Activated T-cell treated with anti-CD3 and anti-CD28 coated beads, Interleukin-2, amount 50 U/mL, for 1 hour (primary cell): Measurements from ENCODE around the gene DPM1.
"Not testable (repeated sequence)": the region's sequence is repeated elsewhere in the genome, so short reads cannot be mapped to it uniquely, and the experiment has no call there.

Source experiments
- DNase-seq: peaks from one replicate; pipeline ENCODE4 v3.0.0-alpha.2; 2020

Gene DPM1

DNA sequence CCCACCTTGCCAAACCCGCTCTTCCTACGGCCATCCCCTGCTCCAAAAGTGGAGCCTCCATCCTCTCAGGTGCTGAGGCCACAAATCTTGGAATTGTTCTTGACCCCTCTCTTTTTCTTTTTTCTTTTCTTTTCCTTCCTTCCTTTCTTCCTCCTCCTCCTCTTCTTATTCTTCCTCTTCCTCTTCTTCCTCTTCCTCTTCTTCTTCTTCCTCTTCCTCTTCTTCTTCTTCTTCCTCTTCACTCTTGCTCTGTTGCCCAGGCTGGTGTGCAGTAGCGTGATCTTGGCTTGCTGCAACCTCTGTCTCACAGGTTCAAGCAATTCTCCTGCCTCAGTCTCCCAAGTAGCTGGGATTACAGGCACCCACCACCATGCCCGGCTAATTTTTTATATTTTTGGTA, 20.2 kb upstream of the DPM1 start:
- not testable (repeated sequence) for DNase-seq

DNA sequence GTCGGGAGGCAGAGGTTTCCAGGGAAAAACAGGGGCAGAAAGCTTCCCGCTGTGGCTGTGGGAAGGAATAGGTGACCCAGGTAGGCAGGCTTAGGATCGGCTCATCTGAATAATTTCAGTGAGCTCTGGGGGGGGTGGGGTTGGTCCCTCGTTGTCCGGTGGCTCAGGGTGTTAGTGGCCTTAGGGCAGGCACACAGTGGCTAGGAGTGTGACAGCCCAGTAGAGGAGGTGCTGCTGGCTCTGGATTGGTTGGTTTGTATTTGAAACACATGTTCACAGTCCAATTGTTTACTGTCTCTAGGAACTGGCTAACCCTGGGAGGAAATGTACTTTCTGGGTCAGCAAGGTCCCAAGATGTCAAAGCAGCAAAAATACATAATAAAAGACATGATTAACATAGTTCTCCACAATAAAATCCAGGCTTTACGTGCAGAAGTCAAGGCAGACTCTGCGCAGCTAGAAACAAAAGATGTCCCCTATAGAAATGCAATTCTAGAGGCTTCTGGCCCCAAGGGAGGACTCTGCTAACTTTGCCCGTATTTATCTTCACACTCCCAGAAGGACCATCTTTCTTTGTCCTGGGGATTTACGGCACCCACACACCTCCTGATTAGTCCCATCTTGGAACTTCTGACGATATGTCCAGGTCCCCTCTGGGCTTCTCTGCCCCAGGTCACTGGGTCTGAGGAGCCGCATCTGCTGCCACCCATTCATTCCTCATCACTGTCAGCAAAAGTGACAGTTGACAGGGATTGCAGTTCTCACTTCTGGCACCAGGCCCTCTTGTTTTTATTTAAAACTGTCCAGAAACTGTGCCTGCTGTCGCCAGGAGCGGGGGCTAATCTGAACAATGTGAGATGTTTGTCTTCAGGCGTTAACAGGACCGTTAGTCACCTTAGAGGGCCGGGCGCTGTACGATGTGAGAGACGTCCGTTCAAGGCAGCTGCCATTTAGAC, 19.0 kb upstream of the DPM1 start:
- no peak for DNase-seq

DNA sequence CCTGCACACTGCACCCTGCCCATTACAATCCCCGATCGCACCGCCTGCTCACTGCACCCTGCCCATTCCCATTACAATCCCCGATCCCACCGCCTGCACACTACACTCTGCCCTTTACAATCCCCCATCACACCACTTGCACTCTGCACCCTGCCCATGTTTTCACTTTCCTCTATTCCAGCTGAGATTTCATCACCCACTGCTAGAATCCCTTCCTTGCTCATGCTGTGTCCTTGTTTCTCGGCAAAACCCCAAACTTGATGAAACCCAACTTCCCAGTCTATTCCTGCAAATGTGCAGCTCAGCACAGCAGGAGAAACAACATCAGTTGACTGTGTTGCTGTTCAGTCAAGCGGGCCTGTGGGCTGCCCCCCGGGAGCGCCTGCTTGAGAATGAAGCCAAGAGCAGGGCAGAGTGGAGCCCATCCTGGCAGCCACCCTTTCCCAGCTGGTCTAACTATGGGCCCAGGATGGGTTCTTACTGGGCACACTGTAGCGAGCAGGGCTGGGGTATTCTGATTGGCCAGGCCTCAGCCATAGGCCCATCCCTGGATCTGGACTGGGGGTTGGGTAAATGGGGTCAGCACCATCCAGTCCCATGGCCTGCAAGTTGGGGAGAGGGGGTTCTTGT, 17.5 kb upstream of the DPM1 start:
- DNase-seq: no peak

DNA sequence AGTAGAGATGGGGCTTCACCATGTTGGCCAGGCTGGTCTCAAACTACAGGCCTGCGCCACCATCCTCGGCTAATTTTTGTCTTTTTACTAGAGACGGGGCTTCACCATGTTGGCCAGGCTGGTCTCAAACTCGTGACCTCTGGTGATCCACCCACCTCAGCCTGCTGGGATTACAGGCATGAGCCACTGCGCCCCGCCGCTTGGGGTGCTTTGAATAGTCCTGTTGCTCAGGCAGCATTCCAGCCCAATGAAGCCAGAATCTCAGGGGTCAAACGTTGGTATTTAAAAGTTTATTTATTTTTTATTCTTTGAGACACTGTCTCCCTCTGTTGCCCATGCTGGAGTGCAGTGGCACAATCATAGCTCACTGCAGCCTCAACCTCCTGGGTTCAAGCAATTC, 11.6 kb upstream of the DPM1 start:
- DNase-seq: no peak

DNA sequence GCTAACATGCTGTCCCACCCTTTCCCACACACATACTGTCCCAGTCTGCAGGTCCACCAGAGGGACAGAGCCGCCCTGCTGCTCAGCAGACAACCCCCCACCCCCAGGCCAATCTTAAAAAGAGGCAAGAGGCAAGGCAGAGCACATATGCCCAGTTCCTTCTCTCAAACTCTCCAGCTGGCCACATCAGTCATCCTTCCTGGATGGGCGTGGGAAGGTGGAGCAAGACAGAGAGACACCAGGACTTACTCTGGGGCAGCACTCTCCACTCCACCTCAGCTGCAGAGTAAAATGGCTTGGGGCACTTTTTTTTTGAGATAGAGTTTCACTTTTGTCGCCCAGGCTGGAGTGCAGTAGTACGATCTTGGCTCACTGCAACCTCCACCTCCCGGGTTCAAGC, 11.1 kb upstream of the DPM1 start:
- no peak for DNase-seq

DNA sequence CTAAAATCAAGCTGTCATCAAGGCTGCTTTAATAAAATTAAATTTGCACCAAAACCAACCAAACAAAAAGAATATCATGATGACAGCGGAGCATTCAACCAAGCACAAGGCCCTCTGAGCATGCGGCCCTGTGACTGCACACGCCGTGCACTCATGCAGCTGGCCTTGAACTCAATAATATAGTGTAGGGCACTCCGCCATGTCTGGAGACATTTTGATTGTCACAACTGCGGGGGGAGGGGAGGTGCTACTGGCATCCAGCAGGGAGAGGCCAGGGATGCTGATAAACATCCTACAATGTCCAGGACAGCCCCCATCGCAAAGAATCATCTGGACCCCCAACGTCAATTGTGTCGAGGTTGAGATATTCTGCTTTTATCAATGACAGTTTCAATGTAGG, 10.0 kb upstream of the DPM1 start:
- DNase-seq: no peak

DNA sequence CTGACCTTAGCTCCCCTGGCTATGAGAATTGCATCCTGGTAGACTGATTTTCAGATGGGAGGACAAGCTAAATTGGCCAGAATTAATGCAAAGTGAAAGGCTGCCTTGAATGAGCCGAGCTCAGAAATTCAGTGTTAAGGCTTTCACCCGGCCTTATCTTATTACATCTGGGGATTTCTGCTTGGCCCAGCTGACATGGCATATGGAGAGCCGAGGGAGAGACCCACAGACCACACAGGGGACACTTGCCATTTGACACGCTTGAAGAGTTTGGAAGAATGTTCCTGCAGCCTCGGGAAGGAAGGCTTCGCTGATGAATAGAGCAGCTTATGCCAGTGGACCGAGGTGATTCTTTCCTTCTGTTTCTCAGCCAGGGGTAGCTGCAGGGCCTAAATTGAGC, 9.3 kb upstream of the DPM1 start:
- DNase-seq: no peak

DNA sequence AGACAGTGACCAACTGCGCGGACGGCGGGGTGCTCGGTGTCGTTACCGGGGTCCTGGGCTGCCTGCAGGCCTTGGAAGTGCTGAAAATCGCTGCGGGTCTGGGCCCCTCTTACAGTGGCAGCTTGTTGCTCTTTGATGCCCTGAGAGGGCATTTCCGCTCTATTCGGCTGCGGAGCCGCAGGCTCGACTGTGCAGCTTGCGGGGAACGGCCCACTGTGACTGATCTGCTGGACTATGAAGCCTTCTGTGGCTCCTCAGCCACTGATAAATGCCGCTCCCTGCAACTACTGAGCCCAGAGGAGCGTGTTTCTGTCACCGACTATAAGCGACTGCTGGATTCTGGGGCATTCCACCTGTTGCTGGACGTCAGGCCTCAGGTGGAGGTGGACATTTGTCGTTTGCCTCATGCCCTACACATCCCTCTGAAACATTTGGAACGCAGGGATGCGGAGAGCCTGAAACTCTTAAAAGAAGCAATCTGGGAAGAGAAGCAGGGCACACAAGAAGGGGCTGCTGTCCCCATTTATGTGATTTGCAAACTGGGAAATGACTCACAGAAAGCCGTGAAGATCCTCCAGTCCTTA, 1.3 kb upstream of the DPM1 start:
- DNase-seq: no peak

DNA sequence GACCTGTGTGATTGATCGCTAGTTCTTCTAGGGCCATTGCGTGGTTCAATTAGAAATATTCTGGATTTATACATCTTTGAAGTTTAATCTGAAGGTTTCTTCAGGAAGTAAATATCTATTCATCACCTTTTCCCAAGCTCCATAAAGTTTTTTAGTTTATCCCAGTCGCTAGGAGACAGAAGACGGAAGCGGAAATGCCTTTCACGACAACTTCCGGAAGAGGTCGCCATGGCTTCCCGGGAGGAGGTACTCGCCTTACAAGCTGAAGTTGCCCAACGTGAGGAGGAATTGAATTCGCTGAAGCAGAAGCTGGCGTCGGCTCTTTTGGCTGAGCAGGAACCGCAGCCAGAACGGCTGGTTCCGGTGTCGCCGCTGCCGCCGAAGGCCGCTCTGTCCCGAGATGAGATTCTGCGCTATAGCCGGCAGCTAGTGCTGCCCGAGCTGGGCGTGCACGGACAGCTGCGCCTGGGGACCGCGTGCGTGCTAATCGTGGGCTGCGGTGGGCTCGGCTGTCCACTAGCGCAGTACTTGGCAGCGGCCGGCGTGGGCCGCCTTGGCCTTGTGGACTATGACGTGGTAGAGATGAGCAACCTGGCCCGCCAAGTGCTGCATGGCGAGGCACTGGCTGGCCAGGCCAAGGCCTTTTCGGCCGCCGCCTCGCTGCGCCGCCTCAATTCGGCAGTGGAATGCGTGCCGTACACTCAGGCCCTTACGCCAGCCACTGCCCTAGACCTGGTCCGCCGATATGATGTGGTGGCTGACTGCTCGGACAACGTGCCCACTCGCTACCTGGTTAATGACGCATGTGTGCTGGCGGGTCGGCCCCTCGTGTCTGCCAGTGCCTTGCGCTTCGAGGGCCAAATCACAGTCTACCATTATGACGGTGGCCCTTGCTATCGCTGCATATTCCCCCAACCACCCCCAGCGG, 547 bp upstream of the DPM1 start, which contains the start of gene MOCS3:
MOCS3 (plus strand) TSS at position 204 of the 928 bp plus-strand sequence; CDS start at position 229, 25 bp downstream.
- peak; percentile 77 for DNase-seq

DNA sequence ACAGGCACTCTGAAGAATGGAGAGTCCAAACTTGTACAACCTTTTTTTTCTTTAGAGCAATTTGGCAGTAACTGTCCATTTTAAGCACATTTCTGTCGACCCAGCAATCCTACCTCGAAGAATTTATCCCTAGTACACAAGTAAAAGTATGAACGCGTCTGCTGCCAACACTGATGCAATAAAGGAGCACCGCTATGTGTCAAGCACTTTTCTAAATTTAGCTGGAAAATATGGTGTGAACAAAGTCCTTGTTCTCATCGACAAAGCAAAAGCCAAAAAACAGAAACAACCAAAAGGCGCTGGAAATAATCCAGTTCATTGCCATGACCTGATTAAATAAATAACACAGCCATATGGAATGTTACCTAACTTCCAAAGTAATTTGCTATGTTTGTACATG, 1.1 kb downstream of the DPM1 start:
- DNase-seq: no peak

DNA sequence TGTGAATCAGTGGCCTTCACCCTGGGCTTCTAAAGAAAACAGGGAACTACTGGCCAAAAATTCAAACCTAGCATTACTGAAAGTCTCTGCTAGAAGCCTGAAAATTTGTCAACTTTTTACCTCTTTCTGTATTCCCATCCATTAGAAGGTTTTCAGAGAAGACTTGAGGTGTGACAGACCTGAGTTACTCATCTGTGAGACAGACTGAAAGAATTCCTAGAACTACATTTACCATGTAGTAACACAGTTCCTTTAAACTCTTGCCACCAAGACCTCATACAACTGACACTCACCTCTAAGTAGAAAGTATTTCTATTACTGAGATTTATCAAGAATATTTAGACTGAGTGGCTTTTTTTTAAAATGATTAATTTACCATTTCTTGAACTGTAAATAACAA, 4.5 kb downstream of the DPM1 start:
- no peak for DNase-seq

DNA sequence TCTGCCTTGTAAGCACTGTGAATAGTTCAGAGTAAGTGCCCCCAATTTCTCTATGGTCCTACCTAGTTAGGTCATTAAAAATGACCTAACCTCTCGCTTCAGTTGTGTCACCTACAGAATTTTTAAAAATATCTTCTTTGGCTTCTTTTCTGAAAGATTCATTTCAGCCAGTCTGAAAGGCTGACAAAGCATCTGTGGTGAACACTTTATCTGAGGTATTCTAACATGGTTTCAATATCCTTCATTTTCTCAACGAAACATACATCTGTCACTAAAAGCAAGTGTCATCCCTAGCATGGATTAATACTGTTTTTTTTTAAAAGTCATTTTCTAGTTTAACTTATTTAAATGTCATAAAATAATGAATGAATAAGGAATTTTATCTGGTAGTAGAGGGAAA, 5.1 kb downstream of the DPM1 start:
- no peak for DNase-seq

DNA sequence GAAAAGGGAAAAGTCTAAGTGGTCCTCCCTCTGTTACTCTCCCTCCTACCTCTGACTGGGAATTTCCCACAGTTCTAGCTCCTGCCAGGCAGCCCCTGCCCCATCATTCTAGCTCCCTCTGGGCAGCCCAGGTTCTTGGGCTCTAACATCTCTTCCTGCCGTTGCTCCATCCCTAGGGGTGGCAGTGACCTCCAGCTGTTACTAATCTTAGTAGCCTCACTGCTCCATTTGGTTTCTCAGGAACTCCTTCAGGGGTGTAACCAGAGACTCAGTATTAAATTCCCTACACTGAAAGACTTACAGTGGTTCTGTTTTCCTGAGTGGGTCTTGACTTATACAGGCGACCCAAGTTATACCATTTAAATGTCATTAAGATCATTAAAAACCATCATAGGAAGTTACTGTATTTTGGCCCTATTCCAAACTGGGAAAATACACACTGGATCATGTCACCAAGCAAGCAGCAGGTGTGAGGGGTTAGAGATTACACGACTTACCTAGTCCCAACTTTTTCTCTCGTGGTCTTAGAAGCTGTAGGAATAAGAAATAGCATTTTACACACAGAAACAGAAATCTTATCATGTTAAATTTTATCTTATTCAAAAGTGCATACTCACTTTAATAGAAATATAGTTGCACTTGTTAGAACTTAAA, 10.1 kb downstream of the DPM1 start:
- DNase-seq: no peak

DNA sequence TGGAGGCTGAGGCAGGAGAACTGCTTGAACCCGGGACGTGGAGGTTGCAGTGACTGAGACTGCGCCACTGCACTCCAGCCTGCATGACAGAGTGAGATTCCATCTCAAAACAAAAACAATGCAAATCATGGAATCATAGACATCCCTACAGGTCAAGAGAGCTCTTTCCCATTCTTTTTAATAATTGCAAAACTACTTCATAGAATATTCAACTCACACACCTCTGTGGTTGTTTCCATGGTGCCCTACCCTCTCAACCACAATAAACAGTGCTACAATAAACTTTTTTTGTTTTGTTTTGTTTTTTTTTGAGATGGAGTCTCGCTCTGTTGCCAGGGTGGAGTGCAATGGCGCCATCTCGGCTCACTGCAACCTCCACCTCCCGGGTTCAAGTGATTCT, 15.3 kb downstream of the DPM1 start:
- DNase-seq: no peak

DNA sequence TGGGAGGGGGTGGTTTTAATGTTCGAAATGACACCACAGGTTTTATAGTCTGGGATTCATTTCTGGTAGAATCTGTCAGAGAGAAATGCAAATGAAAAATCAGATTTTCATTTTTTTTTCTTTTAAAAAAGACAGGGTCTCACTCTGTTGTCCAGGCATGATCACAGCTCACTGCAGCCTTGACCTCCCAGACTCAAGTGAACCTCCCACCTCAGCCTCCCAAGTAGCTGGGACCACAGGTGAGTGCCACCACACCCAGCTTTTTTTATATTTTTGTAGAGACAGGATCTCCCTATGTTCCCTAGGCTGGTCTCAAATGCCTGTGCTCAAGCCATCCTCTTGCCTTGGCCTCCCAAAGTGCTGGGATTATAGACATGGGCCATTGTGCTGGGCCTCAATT, 24.7 kb downstream of the DPM1 start:
- DNase-seq: no peak

DNA sequence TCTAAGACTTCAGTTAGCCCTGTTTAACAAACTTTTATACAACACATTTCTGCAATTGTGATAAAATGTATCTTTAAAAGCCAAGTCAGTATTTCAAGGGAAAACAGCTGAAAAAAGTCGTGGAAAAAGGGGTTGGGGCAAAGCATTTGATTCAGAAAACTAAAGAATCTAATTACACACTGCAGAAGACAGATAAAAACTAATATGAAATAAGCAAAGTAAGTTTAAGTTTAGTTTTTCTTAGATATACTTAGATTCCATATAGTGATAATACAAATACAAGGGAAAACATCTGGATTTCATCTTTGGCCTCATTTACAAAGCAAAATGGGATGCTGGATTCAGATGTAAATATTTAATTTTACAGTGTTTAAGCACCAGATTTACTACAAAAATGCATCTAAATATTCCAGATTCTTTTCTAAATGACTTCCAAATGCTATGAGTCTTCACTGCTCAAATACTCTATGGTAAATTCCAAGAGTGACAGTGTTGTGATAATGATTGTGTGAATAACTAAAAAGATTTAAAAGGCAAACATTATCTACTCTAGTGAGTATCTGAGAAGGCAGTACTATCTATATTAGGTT, 25.5 kb downstream of the DPM1 start:
- DNase-seq: no peak

DNA sequence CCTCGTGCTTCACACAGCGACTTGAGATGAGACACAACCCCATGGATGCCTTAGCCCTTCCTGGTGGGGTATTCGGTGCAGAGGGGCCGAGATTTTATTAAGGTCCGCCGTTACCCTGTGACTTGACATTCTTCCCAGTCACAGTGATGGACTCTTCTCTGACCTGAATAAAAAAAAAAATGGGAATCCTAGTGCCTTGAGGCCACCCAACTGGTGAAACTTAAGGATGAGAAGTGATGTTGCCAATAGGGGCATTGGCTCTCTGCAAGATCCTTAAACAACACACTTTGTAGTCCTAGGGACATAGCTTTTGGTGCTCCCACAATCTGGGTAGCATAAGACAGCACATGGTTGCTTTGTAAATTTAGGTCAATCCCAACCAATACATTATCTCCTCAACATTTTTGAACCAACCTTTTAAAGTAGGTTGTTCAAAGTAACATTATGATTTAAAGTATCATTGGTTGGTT, 26.3 kb downstream of the DPM1 start:
- DNase-seq: no peak

DNA sequence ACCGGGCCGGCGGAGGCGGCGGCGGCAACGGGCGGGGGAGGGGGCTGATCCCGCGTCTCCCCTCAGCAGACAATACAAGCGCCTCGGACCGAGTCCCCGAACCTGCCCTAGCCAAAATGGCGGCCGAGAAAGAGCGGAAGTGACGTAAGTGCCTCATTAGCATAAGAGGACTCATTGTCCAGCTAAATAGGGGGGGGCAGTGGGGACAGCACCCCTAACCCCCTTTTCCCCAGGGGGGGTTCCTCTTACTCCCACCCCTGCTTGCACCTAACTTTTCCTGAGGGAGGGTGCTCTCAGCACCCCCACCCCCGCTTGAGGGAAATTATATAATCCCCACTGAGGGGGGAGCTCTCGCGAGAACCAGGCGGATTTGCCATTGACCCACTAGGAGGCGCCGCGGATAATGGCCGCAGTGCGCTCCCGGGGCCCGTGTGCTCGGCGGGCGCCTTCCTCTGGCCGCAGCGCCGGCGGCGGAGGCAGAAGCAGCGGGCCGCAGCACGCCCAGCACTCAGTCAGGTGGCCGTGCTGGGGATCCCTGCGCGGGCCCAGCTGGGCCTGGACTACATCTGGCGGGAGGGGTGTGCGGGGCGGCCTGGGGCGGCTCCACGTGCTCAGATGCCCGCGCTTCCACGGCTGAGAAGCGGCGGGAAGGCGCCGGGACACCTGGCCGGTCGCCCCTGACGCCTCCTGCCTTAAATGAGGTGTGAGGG, 26.9 kb downstream of the DPM1 start, which contains the start of gene ADNP:
ADNP (minus strand) TSS at position 132 of the 710 bp plus-strand sequence. CDS start 27,441 bp downstream, outside the sequence.
- peak; percentile 93 for DNase-seq

DNA sequence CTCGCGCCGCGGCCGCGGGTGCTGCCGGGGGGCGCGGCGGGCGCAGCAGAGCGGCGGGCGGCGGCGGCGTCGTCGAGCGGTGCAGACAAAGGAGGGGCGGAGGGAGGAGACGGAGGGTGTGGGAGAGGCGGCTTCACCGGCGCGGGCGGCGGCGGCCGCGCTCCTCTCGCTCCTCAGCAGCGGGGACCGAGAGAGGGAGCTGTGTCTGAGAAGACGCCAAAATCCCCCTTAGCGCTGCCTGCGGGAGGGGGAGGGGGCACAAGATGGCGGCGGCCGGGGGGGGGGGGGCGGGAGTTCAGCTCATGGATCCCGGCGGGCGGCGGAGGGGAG, 27.4 kb downstream of the DPM1 start:
- no peak for DNase-seq

DNA sequence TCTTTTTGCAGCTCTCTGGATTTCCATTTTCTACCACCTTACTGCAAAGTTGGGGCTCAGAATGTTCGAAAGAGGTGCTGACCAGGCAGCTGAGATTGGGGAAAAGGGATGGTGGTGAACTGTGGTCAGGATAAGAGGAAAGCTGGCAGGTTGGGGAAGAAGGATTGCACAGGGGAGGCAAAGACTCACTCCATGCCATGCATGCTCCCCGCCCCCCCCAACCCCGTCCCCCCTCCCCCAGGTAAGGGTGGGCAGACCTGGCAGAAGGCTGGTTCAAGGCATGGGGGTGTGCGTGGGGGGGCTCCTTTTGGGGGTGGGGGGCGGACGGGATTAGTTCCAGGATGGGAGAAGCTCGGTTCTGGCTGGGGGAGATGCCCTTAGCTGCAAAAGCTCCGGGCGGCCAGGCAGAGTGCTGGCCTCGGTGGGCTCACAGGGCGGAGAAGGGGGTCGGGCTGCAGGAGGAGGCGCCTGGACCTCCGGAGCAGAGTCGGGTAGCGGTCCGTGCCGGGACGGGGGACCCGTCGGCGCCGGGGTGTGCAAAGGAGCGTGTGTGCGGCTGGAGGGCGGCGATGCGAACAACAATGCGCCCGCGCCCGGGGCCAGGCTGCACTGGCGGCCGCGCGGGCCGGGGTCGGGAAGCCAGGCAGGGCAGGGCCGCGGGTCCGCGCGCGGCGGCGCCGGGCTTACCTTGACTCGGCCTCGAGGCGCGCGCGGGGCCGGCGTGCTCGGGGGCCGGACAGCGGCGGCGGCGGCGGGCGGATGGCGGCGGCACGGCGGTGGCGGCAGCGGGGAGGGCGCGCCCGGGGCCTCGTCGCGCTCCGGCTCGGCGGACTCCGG, 28.0 kb downstream of the DPM1 start:
- no peak for DNase-seq
